ENCODE measurements around the gene TRAPPC2B. TPM values are rescaled to one million over a fixed set of nuclear protein-coding genes. Genes with fewer than 3 reads are reported as not detected.
A peak's percentile ranks its signal among the peaks of the same experiment; 100 is the strongest.

The TRAPPC2B gene
- total RNA-seq, 1 donor from 2014 or later, result 28.7 TPM

GRCh38 chr19:57321116-57321515 lies 42.2 kb upstream of the TRAPPC2B start:
- H3K4me3 ChIP-seq (ENCODE audit: low read depth, low read length), result peak overlapping the region; percentile 76
- no peak for TF ChIP-seq CTCF (IDR thresholded peaks at IDR 0.05; ENCODE audit: insufficient read depth, low read length, poor library complexity, severe bottlenecking)

GRCh38 chr19:57321751-57322150 lies 41.6 kb upstream of the TRAPPC2B start:
- no peak for DNase-seq (ENCODE audit: low read depth)

More at GRCh38 chr19:57321116-57321515, 42.2 kb upstream of the TRAPPC2B start:
- Histone ChIP-seq H3K27me3 (ENCODE audit: control insufficient read depth, insufficient read depth, low read length) (peaks cover 6% of the 10 kb centered on the region), H3K36me3 (ENCODE audit: control insufficient read depth, insufficient read depth, low read length) (peaks cover 4% of the 10 kb centered on the region)
- DNase-seq (ENCODE audit: low read depth), result no peak

GRCh38 chr19:57324992-57325391 lies 38.4 kb upstream of the TRAPPC2B start:
- H3K4me3 ChIP-seq (ENCODE audit: low read depth, low read length), result no peak overlapping the region
- peaks cover 9% of the 10 kb centered on the region for H3K36me3 ChIP-seq (ENCODE audit: control insufficient read depth, insufficient read depth, low read length)
- no peak for DNase-seq (ENCODE audit: low read depth)
- H3K27me3 ChIP-seq (ENCODE audit: control insufficient read depth, insufficient read depth, low read length), result no peaks in the 10 kb centered on the region
- no peak for TF ChIP-seq CTCF (IDR thresholded peaks at IDR 0.05; ENCODE audit: insufficient read depth, low read length, poor library complexity, severe bottlenecking)

More at GRCh38 chr19:57321751-57322150, 41.6 kb upstream of the TRAPPC2B start:
- H3K36me3 ChIP-seq (ENCODE audit: control insufficient read depth, insufficient read depth, low read length), result peaks cover 4% of the 10 kb centered on the region
- TF ChIP-seq CTCF (IDR thresholded peaks at IDR 0.05; ENCODE audit: insufficient read depth, low read length, poor library complexity, severe bottlenecking), result no peak
- H3K27me3 ChIP-seq (ENCODE audit: control insufficient read depth, insufficient read depth, low read length), result peaks cover 6% of the 10 kb centered on the region
- no peak overlapping the region for H3K4me3 ChIP-seq (ENCODE audit: low read depth, low read length)

- TF ChIP-seq CTCF (IDR thresholded peaks at IDR 0.05; ENCODE audit: insufficient read depth, low read length, poor library complexity, severe bottlenecking), result no peak
- DNase-seq (ENCODE audit: low read depth), result no peak
- no peaks in the 10 kb centered on the region for H3K27me3 ChIP-seq (ENCODE audit: control insufficient read depth, insufficient read depth, low read length)
- peaks cover 9% of the 10 kb centered on the region for H3K36me3 ChIP-seq (ENCODE audit: control insufficient read depth, insufficient read depth, low read length)
- no peak overlapping the region for H3K4me3 ChIP-seq (ENCODE audit: low read depth, low read length)
Measured at GRCh38 chr19:57327993-57328392, 35.4 kb upstream of the TRAPPC2B start.

- no peak for DNase-seq (ENCODE audit: low read depth)
Measured at GRCh38 chr19:57334191-57334590, 29.2 kb upstream of the TRAPPC2B start.

More at GRCh38 chr19:57334191-57334590, 29.2 kb upstream of the TRAPPC2B start:
- Histone ChIP-seq H3K27me3 (ENCODE audit: control insufficient read depth, insufficient read depth, low read length) (no peaks in the 10 kb centered on the region), H3K4me3 (ENCODE audit: low read depth, low read length) (no peak overlapping the region), H3K36me3 (ENCODE audit: control insufficient read depth, insufficient read depth, low read length) (no peaks in the 10 kb centered on the region)
- TF ChIP-seq CTCF (IDR thresholded peaks at IDR 0.05; ENCODE audit: insufficient read depth, low read length, poor library complexity, severe bottlenecking), result no peak

Measured in kidney epithelial cell (primary cell).